ENCODE results near the gene CA9. TPM values are rescaled to one million over a fixed set of nuclear protein-coding genes. Genes with fewer than 3 reads are reported as not detected.

Gene CA9
- total and polyA plus RNA-seq, 8 donors, result 0.26 to 1.8 (median 1.3) TPM; not detected in 1

DNA sequence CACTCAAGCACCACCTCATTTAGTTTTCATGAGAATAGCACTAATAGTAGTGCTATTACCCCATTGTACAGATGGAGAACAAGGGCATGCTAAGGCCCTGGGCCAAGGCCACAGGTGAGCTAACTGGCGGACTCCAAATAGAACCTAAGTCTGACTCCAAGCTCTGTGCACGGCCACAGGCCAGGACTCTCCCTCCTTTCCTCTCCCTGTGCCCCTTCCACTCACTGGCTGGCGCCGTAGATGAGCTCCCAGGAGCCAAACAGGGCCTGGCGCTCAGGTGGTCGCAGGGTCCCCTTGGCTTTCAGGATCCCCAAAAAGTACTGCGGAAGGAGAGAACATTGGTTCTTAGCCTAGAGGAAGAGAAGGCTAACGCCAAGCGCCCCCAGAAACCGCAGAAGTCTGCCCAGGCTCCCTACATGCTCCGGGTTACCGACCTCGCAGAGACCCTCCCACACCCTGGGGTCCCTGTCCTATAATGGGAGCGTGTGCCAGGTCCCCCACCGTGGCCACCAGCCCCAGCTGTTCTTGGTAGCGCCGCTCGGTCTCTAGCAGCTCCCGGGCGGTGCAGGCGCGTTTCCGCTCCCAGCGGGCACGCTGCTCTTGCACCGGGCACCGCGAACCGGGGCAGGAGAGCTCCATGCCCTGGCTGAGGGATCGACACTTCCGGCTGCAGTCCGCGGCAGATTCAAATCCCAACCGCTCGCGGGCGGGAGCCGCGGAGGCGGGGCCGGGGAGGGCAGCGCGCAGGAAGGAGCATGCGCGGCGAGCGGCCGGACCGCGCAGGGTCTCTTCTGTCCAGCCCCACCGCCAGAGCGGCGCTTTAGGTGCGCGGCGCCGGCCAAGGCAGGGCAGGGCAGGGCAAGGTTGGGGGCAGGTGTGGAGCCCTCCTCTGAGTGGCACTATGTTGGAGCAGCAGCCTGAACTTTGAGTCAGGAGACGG, 8.9 kb upstream of the CA9 start, which contains the start of gene ARHGEF39:
Gene ARHGEF39, minus strand, starts transcription at position 665 of the 940 bp plus-strand sequence. Its CDS starts 26 bp downstream, at position 639.
- peak within 1 kb of the TSS; percentile 53 for H3K4me3 ChIP-seq
- peaks cover 0 to 21% of the 10 kb centered on the region in 2 donors for H3K36me3 ChIP-seq
- H3K4me1 ChIP-seq, result peaks cover 0 to 49% of the 10 kb centered on the region in 2 donors
- peak within 1 kb of the TSS in 1 of 2 donors; percentile 59 for H3K27ac ChIP-seq
- intact Hi-C loops (cut with DNase I), result loop anchor here in 1 of 2 donors (10.0 kb wide), 1 partner anchor 60 kb away; no protein-coding TSS in a partner anchor
- DNase-seq (peak; percentile 71 to 97 (median 86)), ATAC-seq (peak; percentile 97)
- TF ChIP-seq, protein P1, sequence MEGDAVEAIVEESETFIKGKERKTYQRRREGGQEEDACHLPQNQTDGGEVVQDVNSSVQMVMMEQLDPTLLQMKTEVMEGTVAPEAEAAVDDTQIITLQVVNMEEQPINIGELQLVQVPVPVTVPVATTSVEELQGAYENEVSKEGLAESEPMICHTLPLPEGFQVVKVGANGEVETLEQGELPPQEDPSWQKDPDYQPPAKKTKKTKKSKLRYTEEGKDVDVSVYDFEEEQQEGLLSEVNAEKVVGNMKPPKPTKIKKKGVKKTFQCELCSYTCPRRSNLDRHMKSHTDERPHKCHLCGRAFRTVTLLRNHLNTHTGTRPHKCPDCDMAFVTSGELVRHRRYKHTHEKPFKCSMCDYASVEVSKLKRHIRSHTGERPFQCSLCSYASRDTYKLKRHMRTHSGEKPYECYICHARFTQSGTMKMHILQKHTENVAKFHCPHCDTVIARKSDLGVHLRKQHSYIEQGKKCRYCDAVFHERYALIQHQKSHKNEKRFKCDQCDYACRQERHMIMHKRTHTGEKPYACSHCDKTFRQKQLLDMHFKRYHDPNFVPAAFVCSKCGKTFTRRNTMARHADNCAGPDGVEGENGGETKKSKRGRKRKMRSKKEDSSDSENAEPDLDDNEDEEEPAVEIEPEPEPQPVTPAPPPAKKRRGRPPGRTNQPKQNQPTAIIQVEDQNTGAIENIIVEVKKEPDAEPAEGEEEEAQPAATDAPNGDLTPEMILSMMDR (IDR thresholded peaks at IDR 0.05), result no peak
- no peaks in the 10 kb centered on the region for H3K9me3 ChIP-seq
- H3K27me3 ChIP-seq, result no peaks in the 10 kb centered on the region

DNA sequence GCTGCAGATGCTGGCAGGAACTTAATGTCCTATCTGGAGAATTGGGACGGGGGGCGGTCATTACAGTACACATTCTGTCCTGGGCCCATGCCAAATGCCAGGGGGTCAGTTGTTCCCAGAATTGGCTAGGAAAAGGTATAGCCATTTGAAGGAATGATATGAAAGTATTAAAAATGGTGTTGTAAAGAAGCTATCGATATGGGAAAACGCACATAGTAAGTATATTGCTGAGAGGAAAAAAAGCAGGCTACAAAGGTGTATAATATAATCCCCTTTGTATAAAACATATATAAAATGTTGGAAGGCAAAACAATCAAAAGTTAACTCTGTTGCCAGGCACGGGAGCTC, 8.3 kb upstream of the CA9 start:
- peak overlapping the region; percentile 53 for H3K4me3 ChIP-seq
- peak overlapping the region in 1 of 2 donors; percentile 59 for H3K27ac ChIP-seq
- TF ChIP-seq, protein P1 (IDR thresholded peaks at IDR 0.05), result no peak
- no peaks in the 10 kb centered on the region for H3K9me3 ChIP-seq
- peaks cover 0 to 44% of the 10 kb centered on the region in 2 donors for H3K4me1 ChIP-seq
- H3K36me3 ChIP-seq, result peaks cover 0 to 17% of the 10 kb centered on the region in 2 donors
- intact Hi-C loops (cut with DNase I), result loop anchor here in 1 of 2 donors (10.0 kb wide), 1 partner anchor 59 kb away; no protein-coding TSS in a partner anchor
- no peaks in the 10 kb centered on the region for H3K27me3 ChIP-seq
- no peak for DNase-seq
- ATAC-seq, result no peak

DNA sequence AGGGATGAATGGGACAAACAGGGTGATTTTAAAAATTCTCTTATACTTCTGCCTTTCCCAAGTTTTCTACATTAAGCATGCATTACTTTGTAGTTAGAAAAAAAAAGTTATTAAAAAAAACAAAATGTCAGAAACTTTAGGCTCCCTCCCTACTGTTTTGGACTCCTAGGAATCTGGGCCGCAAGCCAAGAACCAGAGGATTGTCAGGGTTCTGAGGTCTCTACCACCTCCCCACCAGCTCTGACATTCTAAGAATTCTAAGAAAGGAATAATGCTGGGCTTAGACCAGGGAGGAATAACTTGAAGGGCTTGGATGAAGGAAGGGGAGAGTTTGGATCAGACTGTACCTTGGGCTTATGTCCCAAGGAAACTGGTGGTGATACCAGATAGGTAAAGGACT, 7.7 kb upstream of the CA9 start:
- ATAC-seq, result no peak
- intact Hi-C loops (cut with DNase I), result loop anchor here in 1 of 2 donors (10.0 kb wide), 1 partner anchor 59 kb away; no protein-coding TSS in a partner anchor
- no peak for DNase-seq

DNA sequence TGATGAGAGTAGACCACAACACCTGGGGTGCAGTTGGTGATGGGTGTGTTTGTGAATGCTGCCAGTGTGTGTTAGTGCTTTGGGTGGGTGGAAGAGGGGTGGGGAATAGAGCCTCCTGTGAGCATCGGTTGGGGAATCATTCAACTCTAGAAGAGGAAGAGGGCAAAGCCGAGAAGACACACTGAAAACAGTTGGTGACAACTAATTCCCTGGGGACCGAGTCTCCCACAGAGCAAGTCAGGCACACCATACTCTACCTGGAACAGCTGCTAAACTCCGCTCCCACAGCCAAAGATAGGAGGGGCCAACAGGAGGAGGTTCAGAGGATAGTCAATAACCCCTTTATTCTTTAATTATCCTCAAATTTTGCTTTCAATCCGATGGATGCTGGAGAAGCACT, 7.2 kb upstream of the CA9 start:
- Histone ChIP-seq H3K9me3 (no peaks in the 10 kb centered on the region), H3K4me1 (peaks cover 0 to 33% of the 10 kb centered on the region in 2 donors), H3K27ac (no peak overlapping the region), H3K4me3 (no peak overlapping the region), H3K27me3 (no peaks in the 10 kb centered on the region), H3K36me3 (peaks cover 0 to 6% of the 10 kb centered on the region in 2 donors)
- DNase-seq (no peak), ATAC-seq (no peak)
- TF ChIP-seq, protein P1 (IDR thresholded peaks at IDR 0.05), result no peak
- intact Hi-C loops (cut with DNase I), result loop anchor here in 1 of 2 donors (10.0 kb wide), 1 partner anchor 58 kb away; no protein-coding TSS in a partner anchor

More for the DNA sequence above, 7.7 kb upstream of the CA9 start:
- no peak overlapping the region for H3K27ac ChIP-seq
- TF ChIP-seq, protein P1 (IDR thresholded peaks at IDR 0.05), result no peak
- H3K27me3 ChIP-seq, result no peaks in the 10 kb centered on the region
- H3K4me1 ChIP-seq, result peaks cover 0 to 38% of the 10 kb centered on the region in 2 donors
- no peaks in the 10 kb centered on the region for H3K9me3 ChIP-seq
- peaks cover 0 to 11% of the 10 kb centered on the region in 2 donors for H3K36me3 ChIP-seq
- H3K4me3 ChIP-seq, result no peak overlapping the region

DNA sequence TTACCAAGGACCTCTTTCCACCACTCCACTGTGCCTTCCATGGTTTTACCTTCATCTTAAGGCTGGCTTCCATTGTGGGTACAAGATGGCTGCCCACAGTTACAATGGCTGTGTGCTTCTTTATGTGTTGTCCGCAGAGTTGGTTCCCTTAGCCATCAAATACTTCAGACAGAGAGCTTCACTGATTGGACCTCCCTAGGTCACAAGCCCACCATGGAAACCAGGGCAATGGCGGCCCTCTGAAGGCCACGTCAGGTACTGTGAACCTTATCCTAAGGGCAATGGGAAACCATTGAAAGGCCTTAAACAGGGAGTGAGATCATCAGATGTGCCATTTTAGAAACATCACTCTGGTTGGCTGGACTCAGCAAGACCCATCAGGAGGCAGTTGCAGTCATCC, 5.8 kb upstream of the CA9 start:
- DNase-seq (no peak), ATAC-seq (no peak)
- TF ChIP-seq, protein P1 (IDR thresholded peaks at IDR 0.05), result no peak
- Histone ChIP-seq H3K4me1 (peaks cover 0 to 20% of the 10 kb centered on the region in 2 donors), H3K27me3 (no peaks in the 10 kb centered on the region), H3K4me3 (no peak overlapping the region), H3K36me3 (no peaks in the 10 kb centered on the region), H3K9me3 (no peaks in the 10 kb centered on the region), H3K27ac (no peak overlapping the region)
- intact Hi-C loops (cut with DNase I), result loop anchor here in 1 of 2 donors (10.0 kb wide), 1 partner anchor 57 kb away; no protein-coding TSS in a partner anchor

All from left lung (tissue), 10 donors.